ENCODE results near the gene SIK2.

Gene SIK2
- total RNA-seq: 33.8 to 73.1 (median 57.4) reads per million in 4 experiments

DNA sequence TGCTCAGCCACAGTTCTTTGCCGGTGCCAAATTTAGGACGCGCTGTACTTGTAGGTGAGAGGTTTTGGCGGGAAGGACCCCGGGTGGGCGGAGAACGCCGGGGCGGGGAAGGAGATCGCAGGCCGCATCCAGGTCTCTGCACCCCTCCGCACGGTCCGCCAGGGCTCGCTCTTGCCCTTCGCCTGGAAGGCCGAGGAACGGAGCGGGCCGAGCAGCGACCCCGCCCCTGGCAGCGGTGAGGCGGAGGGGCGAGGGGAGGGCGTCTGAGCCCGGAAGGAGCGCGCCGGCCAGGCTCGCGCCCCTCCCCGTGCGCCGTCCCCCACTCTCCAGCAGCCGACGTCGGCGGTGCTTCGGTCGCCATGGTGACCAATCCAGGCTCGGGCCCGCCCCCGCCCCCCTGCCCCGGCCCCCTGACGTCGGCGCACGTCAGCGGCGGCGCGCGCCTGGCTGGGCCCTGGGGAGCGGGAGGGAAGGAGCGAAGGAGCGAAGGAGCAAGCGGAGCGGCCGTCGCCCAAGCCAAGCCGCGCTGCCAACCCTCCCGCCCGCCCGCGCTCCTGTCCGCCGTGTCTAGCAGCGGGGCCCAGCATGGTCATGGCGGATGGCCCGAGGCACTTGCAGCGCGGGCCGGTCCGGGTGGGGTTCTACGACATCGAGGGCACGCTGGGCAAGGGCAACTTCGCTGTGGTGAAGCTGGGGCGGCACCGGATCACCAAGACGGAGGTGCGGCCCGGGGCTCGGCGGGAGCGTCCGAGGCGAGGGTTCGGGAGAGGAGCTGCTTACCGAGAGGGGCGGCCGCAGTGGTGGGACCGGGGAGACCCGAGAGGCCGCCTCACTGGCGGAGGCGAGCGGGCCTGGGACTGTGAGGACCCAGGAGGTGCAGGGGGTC, at the start of gene SIK2:
TSS of gene SIK2 (plus strand) at position 471 of the 886 bp plus-strand sequence. CDS start at position 586, 115 bp downstream.
- peak; percentile 86 for DNase-seq

DNA sequence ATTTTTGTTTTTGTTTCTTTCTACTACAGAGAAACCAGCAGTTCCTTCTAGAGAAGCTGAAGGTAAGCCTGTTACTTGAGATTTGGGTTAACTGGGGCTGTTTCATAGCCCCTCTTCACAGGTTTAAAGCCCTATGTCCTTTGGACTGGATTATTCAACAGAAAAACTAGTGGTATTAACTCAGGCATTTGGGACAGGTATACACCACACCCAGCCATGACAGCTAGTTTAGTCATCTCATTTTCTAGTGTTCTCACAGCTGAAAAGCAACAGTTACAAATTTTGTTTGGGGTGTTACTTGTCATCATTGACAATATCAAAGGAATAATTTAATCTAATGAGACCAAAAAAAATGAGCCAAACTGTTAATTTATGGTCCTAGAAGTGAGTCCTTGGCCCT, 47.7 kb upstream of the SIK2 start:
- DNase-seq: no peak

DNA sequence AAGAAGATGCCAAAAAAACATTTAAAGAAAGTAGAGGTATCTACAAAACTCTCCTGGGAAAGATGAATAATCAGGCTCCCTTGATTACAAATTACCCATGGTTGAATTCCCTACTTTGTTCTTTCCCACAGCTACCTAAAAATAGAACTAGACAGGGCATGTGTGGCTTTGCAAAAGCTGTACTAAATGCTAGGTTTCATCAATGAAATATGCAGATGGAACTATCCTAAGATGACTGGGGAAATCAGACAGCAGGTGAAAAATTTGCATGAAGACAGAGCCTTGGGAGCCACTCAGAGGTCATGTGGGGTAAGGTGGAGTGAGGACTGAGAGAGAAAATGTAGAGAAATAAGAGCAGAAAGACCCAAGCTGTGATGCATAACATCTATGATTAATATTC, 47.0 kb upstream of the SIK2 start:
- DNase-seq: no peak

DNA sequence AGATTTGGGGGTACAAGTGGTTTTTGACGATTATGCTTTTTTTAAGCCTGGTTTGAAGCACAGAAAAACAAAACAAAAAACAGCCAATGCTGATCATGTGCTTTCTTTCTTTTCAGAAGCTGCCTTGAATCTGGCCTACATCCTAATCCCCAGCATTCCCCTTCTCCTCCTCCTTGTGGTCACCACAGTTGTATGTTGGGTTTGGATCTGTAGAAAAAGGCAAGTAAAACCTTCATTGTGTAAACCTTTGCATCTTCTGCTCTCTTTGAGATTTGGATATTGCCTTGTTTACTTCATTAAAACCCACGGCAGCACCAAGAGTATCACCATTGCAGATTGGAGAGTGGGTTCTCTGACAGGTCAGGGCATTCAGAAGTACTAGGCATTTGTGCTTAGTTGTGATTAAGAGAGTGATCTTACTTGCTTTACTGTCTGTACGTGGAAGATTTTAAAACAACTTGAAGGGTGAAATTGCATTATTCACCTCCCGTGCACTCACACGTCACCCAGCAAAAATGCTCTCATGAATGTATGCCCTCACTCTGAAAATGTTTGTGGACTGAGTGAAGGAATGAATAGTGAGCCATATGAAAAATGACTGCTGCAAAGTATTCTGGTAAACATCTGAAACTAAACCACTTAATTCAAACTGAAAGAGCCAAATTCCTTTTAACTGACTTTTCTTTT, 44.7 kb upstream of the SIK2 start:
- no peak for DNase-seq

GRCh38 chr11:111559800-111560464, 42.3 kb upstream of the SIK2 start:
- DNase-seq: no peak

GRCh38 chr11:111560800-111561199, 41.4 kb upstream of the SIK2 start:
- no peak for DNase-seq

DNA sequence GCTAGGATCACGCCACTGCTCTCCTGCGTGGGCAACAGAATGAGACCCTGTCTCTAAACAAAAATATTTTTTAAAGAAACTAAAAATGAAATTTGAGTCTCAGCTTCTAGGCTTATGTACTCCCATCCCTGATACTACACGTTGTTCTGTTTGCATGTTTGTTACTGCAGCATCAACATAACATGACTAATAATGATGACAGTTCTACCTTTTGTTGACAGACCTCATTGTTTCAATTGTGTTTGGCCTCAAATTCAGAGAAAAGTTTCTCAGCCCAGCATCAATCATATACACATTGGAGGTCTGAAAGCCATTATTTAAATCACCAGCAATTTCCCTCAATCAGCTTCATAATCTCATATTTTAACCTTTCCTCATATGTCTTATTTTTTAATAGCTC, 40.9 kb upstream of the SIK2 start:
- DNase-seq: no peak

- DNase-seq: no peak
These were observed 40.4 kb upstream of the SIK2 start for GRCh38 chr11:111561791-111562325.

- DNase-seq: no peak
These were observed 39.4 kb upstream of the SIK2 start for GRCh38 chr11:111562692-111563389.

- DNase-seq: peak; percentile 41
These were observed 37.0 kb upstream of the SIK2 start for GRCh38 chr11:111565114-111565720.

GRCh38 chr11:111566324-111566723, 35.9 kb upstream of the SIK2 start:
- DNase-seq: no peak

DNA sequence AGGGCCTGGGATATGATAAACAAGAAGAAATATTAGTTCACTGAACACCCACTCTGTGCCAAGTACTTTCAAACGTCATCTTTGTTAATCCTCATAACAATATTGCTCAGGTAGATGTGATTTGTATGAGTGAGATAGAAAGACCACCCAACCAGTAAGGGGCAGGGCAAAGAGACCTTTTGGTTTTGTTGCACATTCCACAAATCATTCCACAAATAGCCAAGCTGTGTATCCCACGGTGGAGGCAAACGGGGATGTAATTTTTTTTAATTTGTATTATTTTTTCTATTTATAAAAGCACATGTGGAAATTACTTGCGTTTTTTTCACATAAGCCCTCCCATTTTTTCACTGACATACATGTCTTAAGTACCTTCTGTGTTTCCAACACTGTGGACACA, 32.8 kb upstream of the SIK2 start:
- no peak for DNase-seq

- DNase-seq: no peak
These were observed 31.5 kb upstream of the SIK2 start for GRCh38 chr11:111570796-111571195.

DNA sequence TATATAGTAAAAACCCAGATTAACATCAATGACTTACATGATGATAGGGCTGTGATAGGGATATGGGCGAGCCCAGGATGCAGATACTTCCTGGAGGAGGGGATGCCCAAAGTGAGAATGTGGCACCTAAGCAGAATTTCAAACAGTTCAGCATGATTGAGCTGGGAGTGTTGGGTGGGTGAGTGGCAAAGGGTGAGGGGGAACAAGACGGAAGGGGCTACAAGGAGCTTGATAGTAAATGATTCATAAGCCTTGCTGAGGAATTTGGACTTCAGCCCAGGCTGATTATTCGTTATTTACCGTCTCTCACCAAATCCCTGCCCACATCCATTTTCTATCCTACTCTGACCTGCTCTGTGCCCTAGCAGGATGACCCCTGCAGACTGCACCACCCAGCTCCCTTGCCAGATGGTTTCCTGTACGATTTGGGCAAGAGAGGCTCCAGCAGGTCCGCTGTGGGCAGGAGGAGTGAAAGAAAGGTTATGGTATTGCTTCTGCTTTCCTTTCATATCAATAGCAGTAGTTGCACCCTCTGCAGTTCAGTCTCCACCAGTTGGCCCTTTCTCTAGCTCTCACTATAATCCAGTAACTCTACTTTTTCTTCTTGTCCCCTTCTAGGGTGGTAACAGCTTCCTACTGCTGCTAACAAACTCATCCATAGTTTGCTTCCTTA, 30.3 kb upstream of the SIK2 start:
- no peak for DNase-seq

- DNase-seq: no peak
These were observed 29.7 kb upstream of the SIK2 start for GRCh38 chr11:111572581-111572980.

DNA sequence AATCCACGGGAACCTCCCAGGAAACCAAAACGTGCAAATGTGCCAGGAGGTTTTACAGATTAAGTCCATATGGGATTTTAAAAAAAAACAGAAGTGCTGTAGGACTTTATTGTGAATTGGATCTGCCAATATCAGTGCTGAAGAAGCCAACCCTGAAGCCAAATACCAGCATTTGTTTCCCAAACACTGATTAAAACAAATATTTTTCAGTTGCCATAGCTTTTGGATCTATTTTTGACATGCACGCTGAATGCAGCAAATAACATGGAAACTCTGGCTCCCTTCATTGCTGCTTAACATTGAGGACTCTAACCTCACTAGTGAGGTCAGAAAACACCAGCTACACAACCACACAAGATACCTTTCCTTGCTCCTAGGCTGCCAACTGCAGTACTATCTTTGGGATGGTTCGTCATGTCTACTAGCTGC, 28.4 kb upstream of the SIK2 start:
- no peak for DNase-seq

DNA sequence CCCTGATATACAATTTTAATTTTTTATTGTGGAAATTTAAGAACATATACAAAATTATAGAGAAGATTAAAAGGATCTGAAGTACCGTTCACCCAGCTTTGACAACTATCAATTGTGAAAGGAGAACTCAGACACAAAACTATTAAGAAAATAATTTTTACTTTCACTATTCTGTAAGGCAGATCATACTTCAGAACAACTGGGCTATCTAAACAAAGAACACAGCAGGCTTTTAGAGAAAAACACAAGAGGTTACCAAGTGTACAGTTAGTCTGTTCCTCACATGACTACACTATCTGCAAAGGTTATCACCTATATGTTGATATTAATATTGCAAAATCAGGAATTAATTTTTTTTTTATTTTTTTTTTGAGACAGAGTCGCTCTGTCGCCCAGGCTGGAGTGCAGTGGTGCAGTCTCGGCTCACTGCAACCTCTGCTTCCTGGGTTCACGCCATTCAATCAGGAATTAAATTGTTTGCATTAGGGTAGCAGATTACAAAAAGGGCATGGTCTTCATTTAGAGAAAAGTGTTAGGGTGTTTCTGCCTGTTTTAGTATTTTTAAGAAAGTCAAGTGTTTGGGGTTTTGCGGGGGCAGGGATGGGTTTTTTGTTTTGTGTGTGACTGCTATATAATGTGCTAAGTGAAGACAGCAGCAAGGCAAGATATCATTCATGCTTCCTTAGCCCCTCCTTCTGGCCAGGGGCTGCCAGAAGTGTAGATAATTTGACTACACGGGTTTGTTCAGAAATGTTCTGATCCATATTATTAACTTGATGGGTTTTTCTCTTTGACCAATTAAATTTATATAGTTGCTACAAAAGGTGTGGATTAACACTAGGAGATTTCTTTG, 27.6 kb upstream of the SIK2 start:
- DNase-seq: no peak

DNA sequence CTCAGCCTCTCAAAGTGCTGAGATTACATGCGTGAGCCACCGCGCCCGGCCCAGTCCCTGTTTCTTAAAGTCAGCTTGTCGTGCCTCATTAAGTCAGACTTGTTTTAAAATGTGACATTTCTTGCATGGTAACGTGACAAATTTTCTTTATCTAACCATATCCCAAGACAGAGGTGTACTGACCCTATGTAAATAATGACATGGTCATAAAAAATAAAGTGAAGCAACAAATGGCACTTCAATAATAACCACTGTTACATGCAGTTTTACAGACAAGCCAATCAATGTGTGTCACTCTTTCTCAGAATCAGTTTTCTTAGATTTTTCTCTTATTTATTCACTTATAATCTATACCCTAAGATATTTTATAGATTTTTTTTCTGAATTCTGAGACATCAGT, 26.5 kb upstream of the SIK2 start:
- no peak for DNase-seq

DNA sequence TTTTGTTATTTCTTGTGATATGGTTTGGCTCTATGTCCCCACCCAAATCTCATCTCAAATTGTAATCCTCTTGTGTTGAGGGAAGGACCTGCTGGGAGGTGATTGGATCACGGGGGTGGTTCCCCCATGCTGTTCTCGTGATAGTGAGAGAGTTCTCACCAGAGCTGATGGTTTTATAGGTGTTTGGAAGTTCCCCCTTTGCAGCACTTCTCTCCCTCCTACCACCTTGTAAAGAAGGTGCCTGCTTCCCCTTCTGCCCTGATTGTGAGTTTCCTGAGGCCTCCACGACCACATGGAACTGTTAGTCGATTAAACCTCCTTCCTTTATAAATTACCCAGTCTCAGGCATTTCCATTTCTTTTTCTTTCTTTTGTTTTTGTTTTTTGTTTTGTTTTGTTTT, 24.4 kb upstream of the SIK2 start:
- no peak for DNase-seq

DNA sequence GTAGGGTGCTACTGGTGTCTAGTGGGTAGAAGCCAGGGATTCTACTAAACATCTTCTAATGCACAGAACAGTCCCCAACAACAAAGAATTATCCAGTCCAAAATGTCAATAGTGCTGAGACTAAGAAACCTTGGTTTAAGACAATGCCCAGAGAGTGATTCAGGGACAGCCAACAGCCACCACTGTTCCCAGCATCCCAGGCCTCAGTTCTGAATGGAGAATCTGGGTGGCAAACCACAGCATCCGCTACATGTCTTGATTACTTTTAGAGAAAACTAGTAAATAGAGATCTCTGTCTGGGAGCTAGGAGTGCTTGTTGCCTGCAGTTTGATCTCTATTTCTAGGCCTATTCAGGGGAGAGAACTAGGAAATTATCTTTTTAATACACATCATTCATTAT, 20.9 kb upstream of the SIK2 start:
- no peak for DNase-seq

- no peak for DNase-seq
These were observed 20.1 kb upstream of the SIK2 start for GRCh38 chr11:111582163-111582562.
